ENCODE results near the gene PLIN5.

Gene PLIN5

GRCh38 chr19:4523306-4524110 is 11.5 kb downstream of the PLIN5 start:
- Histone ChIP-seq H3K27ac (ENCODE audit: low read depth, low read length) (no peak overlapping the region), H3K14ac (ENCODE audit: low read length) (no peak overlapping the region), H3K4me3 (ENCODE audit: low read depth, low read length) (no peak overlapping the region)

GRCh38 chr19:4522291-4523002 is 12.6 kb downstream of the PLIN5 start:
- Histone ChIP-seq H2AFZ (ENCODE audit: insufficient read depth, low read length, poor library complexity) (no peak overlapping the region), H3K23ac (ENCODE audit: low read length) (no peak overlapping the region), H3K27ac (ENCODE audit: low read depth, low read length) (no peak overlapping the region), H2BK12ac (ENCODE audit: low read length) (no peak overlapping the region), H3K36me3 (ENCODE audit: control insufficient read depth in 1 of 2, insufficient read depth in 2 of 2, low read length in 2 of 2) (no peaks in the 10 kb centered on the region), H3K79me2 (ENCODE audit: control insufficient read depth, insufficient read depth, low read length, poor library complexity) (no peaks in the 10 kb centered on the region), H3K4me1 (ENCODE audit: control insufficient read depth in 1 of 2, insufficient read depth in 2 of 2, low read length in 2 of 2) (peaks cover 4% of the 10 kb centered on the region in 2 experiments), H3K4me3 (ENCODE audit: low read depth, low read length) (no peak overlapping the region), H2BK120ac (ENCODE audit: insufficient read depth, low read length, poor library complexity) (no peak overlapping the region), H4K8ac (ENCODE audit: low read depth, low read length) (no peak overlapping the region), H3K18ac (ENCODE audit: low read length) (no peak overlapping the region), H3K14ac (ENCODE audit: low read length) (no peak overlapping the region), H3K79me1 (ENCODE audit: low read length) (no peaks in the 10 kb centered on the region), H3K4me2 (ENCODE audit: low read length) (no peak overlapping the region), H4K91ac (ENCODE audit: low read depth, low read length) (no peak overlapping the region), H2BK5ac (ENCODE audit: low read depth, low read length, poor library complexity) (no peak overlapping the region), H4K12ac (ENCODE audit: low read depth, low read length) (no peak overlapping the region), H3K9ac (ENCODE audit: low read length) (no peak overlapping the region), H3K27me3 (ENCODE audit: insufficient read depth, low read length) (no peaks in the 10 kb centered on the region), H2AK5ac (ENCODE audit: low read length) (no peak overlapping the region), H3K9me3 (ENCODE audit: insufficient read depth, low read depth, low read length) (no peaks in the 10 kb centered on the region), H3K4ac (ENCODE audit: low read depth, low read length) (no peak overlapping the region)
- no CpG with 5 or more reads among the region's 15 CpGs for WGBS (ENCODE audit: extremely low coverage, insufficient coverage, insufficient read length)
- DNase-seq, result no peak

More at GRCh38 chr19:4523306-4524110, 11.5 kb downstream of the PLIN5 start:
- H2BK5ac ChIP-seq (ENCODE audit: low read depth, low read length, poor library complexity), result no peak overlapping the region
- no peaks in the 10 kb centered on the region for H3K27me3 ChIP-seq (ENCODE audit: insufficient read depth, low read length)
- no peak overlapping the region for H2BK12ac ChIP-seq (ENCODE audit: low read length)
- no peak overlapping the region for H4K91ac ChIP-seq (ENCODE audit: low read depth, low read length)
- H3K4me1 ChIP-seq (ENCODE audit: control insufficient read depth in 1 of 2, insufficient read depth in 2 of 2, low read length in 2 of 2), result peaks cover 4% of the 10 kb centered on the region in 2 experiments
- no peak overlapping the region for H3K23ac ChIP-seq (ENCODE audit: low read length)
- H3K4ac ChIP-seq (ENCODE audit: low read depth, low read length), result no peak overlapping the region
- no peaks in the 10 kb centered on the region for H3K79me1 ChIP-seq (ENCODE audit: low read length)
- H2AFZ ChIP-seq (ENCODE audit: insufficient read depth, low read length, poor library complexity), result no peak overlapping the region
- WGBS (ENCODE audit: extremely low coverage, insufficient coverage, insufficient read length), result no CpG with 5 or more reads among the region's 53 CpGs
- no peaks in the 10 kb centered on the region for H3K9me3 ChIP-seq (ENCODE audit: insufficient read depth, low read depth, low read length)
- peak in 1 of 2 donors; percentile 62 for DNase-seq
- H3K79me2 ChIP-seq (ENCODE audit: control insufficient read depth, insufficient read depth, low read length, poor library complexity), result no peaks in the 10 kb centered on the region
- H3K36me3 ChIP-seq (ENCODE audit: control insufficient read depth in 1 of 2, insufficient read depth in 2 of 2, low read length in 2 of 2), result no peaks in the 10 kb centered on the region
- H4K8ac ChIP-seq (ENCODE audit: low read depth, low read length), result no peak overlapping the region
- no peak overlapping the region for H4K12ac ChIP-seq (ENCODE audit: low read depth, low read length)
- no peak overlapping the region for H3K4me2 ChIP-seq (ENCODE audit: low read length)
- H2AK5ac ChIP-seq (ENCODE audit: low read length), result no peak overlapping the region
- H3K18ac ChIP-seq (ENCODE audit: low read length), result no peak overlapping the region
- no peak overlapping the region for H3K9ac ChIP-seq (ENCODE audit: low read length)
- no peak overlapping the region for H2BK120ac ChIP-seq (ENCODE audit: insufficient read depth, low read length, poor library complexity)

GRCh38 chr19:4521888-4522242 is 13.2 kb downstream of the PLIN5 start:
- H2AFZ ChIP-seq (ENCODE audit: insufficient read depth, low read length, poor library complexity), result no peak overlapping the region
- no peak overlapping the region for H2AK5ac ChIP-seq (ENCODE audit: low read length)
- H4K12ac ChIP-seq (ENCODE audit: low read depth, low read length), result no peak overlapping the region
- H3K4me1 ChIP-seq (ENCODE audit: control insufficient read depth in 1 of 2, insufficient read depth in 2 of 2, low read length in 2 of 2), result peaks cover 4% of the 10 kb centered on the region in 2 experiments
- H4K8ac ChIP-seq (ENCODE audit: low read depth, low read length), result no peak overlapping the region
- no peak overlapping the region for H3K18ac ChIP-seq (ENCODE audit: low read length)
- H3K9me3 ChIP-seq (ENCODE audit: insufficient read depth, low read depth, low read length), result no peaks in the 10 kb centered on the region
- H2BK120ac ChIP-seq (ENCODE audit: insufficient read depth, low read length, poor library complexity), result no peak overlapping the region
- H3K27me3 ChIP-seq (ENCODE audit: insufficient read depth, low read length), result no peaks in the 10 kb centered on the region
- no peaks in the 10 kb centered on the region for H3K36me3 ChIP-seq (ENCODE audit: control insufficient read depth in 1 of 2, insufficient read depth in 2 of 2, low read length in 2 of 2)
- no peak overlapping the region for H2BK12ac ChIP-seq (ENCODE audit: low read length)
- H3K4me3 ChIP-seq (ENCODE audit: low read depth, low read length), result no peak overlapping the region
- no peak overlapping the region for H3K4ac ChIP-seq (ENCODE audit: low read depth, low read length)
- WGBS (ENCODE audit: extremely low coverage, insufficient coverage, insufficient read length), result no CpG with 5 or more reads among the region's 5 CpGs
- no peaks in the 10 kb centered on the region for H3K79me2 ChIP-seq (ENCODE audit: control insufficient read depth, insufficient read depth, low read length, poor library complexity)
- H4K91ac ChIP-seq (ENCODE audit: low read depth, low read length), result no peak overlapping the region
- H3K9ac ChIP-seq (ENCODE audit: low read length), result no peak overlapping the region
- H3K14ac ChIP-seq (ENCODE audit: low read length), result no peak overlapping the region
- no peak overlapping the region for H3K4me2 ChIP-seq (ENCODE audit: low read length)
- H3K23ac ChIP-seq (ENCODE audit: low read length), result no peak overlapping the region
- H2BK5ac ChIP-seq (ENCODE audit: low read depth, low read length, poor library complexity), result no peak overlapping the region
- H3K79me1 ChIP-seq (ENCODE audit: low read length), result no peaks in the 10 kb centered on the region
- DNase-seq, result no peak
- H3K27ac ChIP-seq (ENCODE audit: low read depth, low read length), result no peak overlapping the region

- H3K4me2 ChIP-seq (ENCODE audit: low read length), result no peak overlapping the region
- no peak overlapping the region for H4K91ac ChIP-seq (ENCODE audit: low read depth, low read length)
- no peak overlapping the region for H2AK5ac ChIP-seq (ENCODE audit: low read length)
- no peak overlapping the region for H3K18ac ChIP-seq (ENCODE audit: low read length)
- no peak overlapping the region for H2BK12ac ChIP-seq (ENCODE audit: low read length)
- H3K27me3 ChIP-seq (ENCODE audit: insufficient read depth, low read length), result no peaks in the 10 kb centered on the region
- no peak overlapping the region for H2BK120ac ChIP-seq (ENCODE audit: insufficient read depth, low read length, poor library complexity)
- H3K79me1 ChIP-seq (ENCODE audit: low read length), result no peaks in the 10 kb centered on the region
- DNase-seq, result no peak
- H3K4me1 ChIP-seq (ENCODE audit: control insufficient read depth in 1 of 2, insufficient read depth in 2 of 2, low read length in 2 of 2), result peaks cover 4% of the 10 kb centered on the region in 2 experiments
- no peak overlapping the region for H3K4ac ChIP-seq (ENCODE audit: low read depth, low read length)
- H3K9ac ChIP-seq (ENCODE audit: low read length), result no peak overlapping the region
- no peak overlapping the region for H2BK5ac ChIP-seq (ENCODE audit: low read depth, low read length, poor library complexity)
- no peak overlapping the region for H3K4me3 ChIP-seq (ENCODE audit: low read depth, low read length)
- no peak overlapping the region for H2AFZ ChIP-seq (ENCODE audit: insufficient read depth, low read length, poor library complexity)
- no peaks in the 10 kb centered on the region for H3K36me3 ChIP-seq (ENCODE audit: control insufficient read depth in 1 of 2, insufficient read depth in 2 of 2, low read length in 2 of 2)
- H3K79me2 ChIP-seq (ENCODE audit: control insufficient read depth, insufficient read depth, low read length, poor library complexity), result no peaks in the 10 kb centered on the region
- no CpG with 5 or more reads among the region's 11 CpGs for WGBS (ENCODE audit: extremely low coverage, insufficient coverage, insufficient read length)
- H3K14ac ChIP-seq (ENCODE audit: low read length), result no peak overlapping the region
- no peak overlapping the region for H3K27ac ChIP-seq (ENCODE audit: low read depth, low read length)
- H3K23ac ChIP-seq (ENCODE audit: low read length), result no peak overlapping the region
- H4K8ac ChIP-seq (ENCODE audit: low read depth, low read length), result no peak overlapping the region
- no peak overlapping the region for H4K12ac ChIP-seq (ENCODE audit: low read depth, low read length)
- H3K9me3 ChIP-seq (ENCODE audit: insufficient read depth, low read depth, low read length), result no peaks in the 10 kb centered on the region
Measured at GRCh38 chr19:4521170-4521887, 13.7 kb downstream of the PLIN5 start.
